ENCODE data around the gene GADD45GIP1. TPM values are rescaled to one million over a fixed set of nuclear protein-coding genes. Genes with fewer than 3 reads are reported as not detected.

GADD45GIP1 gene
- total RNA-seq, 1 experiment from 2014 or later, result 29.1 TPM

DNA sequence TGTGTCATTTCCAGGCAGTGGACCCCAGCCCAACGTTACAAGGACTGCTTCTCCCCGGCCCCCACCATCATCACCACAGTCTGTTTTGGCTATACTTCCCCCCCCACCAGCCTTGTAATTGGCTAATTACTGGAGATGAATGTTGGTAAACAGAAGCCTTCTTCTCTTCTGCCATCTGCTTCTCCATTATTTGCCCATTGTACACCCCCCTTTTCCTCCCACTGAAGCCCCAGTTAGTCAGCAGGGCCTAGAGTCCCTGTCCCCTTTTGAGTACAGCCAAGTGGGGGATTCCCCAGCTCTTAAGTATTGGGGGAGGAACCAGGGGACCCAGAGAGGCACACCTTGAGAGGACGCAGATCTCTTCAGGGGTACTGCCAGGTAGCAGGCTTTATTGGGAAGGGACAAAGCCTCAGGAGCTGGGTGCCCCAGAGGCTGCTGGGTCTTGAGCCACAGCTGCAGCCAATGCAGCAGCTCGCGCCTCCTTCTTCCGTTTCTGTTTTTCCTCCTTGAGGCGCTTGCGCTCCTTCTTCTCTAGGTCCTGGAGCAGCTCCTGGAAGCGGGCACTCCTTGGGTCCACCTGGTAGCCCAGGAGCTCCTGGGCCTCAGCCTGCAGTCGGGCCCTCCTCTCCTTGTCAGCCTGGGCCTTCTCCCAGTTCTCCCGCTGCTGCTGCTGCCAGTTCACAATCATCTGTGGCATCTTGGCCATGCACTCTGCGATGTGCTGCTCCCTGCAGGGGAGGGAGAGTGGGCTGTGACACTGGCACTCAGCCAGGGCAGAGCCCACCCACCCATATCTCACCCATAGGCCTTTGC lies 3.0 kb downstream of the GADD45GIP1 start:
- H3K9me2 ChIP-seq (ENCODE audit: insufficient read depth), result no peaks in the 10 kb centered on the region
- no peak for TF ChIP-seq CTCF (conservative IDR thresholded peaks at IDR 0.05)
- no peak overlapping the region for H2AFZ ChIP-seq
- H3K4me2 ChIP-seq, result peak overlapping the region; percentile 95; the same call in 1 of the 2 replicates
- H3K27me3 ChIP-seq (ENCODE audit: insufficient read depth, low read depth), result no peaks in the 10 kb centered on the region
- H3K4me3 ChIP-seq, result no peak overlapping the region
- peaks cover 26% of the 10 kb centered on the region for H4K20me1 ChIP-seq (ENCODE audit: insufficient read depth)
- peaks cover 88% of the 10 kb centered on the region for H3F3A ChIP-seq (ENCODE audit: insufficient read depth, low read depth)
- CTCF ChIA-PET, result no interaction called here
- POLR2A ChIA-PET (ENCODE audit: unreplicated experiment), result interaction anchor here (0.7 kb wide), 1 partner anchor 57 kb away, joined by 4 read pairs; no protein-coding TSS in a partner anchor
- peak overlapping the region; percentile 14; the same call in 1 of the 2 replicates for H3K27ac ChIP-seq
- intact Hi-C loops (cut with micrococcal nuclease; ENCODE audit: unreplicated experiment), result no loop called here
- H3K36me3 ChIP-seq (ENCODE audit: low read depth), result 0 out of 2 replicates have a peak, but pooled peaks cover 22% of the 10 kb centered on the region
- H3K79me2 ChIP-seq (ENCODE audit: low read depth), result peaks cover 47% of the 10 kb centered on the region
- DNase-seq, result no peak
- BruUV-seq (replicated peaks), result no TSS peak
- peaks cover 18% of the 10 kb centered on the region for H3K4me1 ChIP-seq (replicated peaks; ENCODE audit: insufficient read depth)
- H3K9me3 ChIP-seq (ENCODE audit: insufficient read depth, low read depth), result no peaks in the 10 kb centered on the region

GRCh38 chr19:12953138-12953798 lies 3.8 kb downstream of the GADD45GIP1 start:
- intact Hi-C loops (cut with micrococcal nuclease; ENCODE audit: unreplicated experiment), result no loop called here
- POLR2A ChIA-PET (ENCODE audit: unreplicated experiment), result no interaction called here
- H3K79me2 ChIP-seq (ENCODE audit: low read depth), result peaks cover 54% of the 10 kb centered on the region

More at GRCh38 chr19:12953138-12953798, 3.8 kb downstream of the GADD45GIP1 start:
- peaks cover 87% of the 10 kb centered on the region for H3F3A ChIP-seq (ENCODE audit: insufficient read depth, low read depth)
- TSS peak; percentile 39 for BruUV-seq (replicated peaks)
- no peak overlapping the region for H3K27ac ChIP-seq
- H3K4me3 ChIP-seq, result no peak overlapping the region
- H3K9me3 ChIP-seq (ENCODE audit: insufficient read depth, low read depth), result no peaks in the 10 kb centered on the region
- CTCF ChIA-PET, result no interaction called here
- H3K9me2 ChIP-seq (ENCODE audit: insufficient read depth), result no peaks in the 10 kb centered on the region
- no peak for DNase-seq
- H3K36me3 ChIP-seq (ENCODE audit: low read depth), result peaks cover 29% of the 10 kb centered on the region
- H3K4me1 ChIP-seq (replicated peaks; ENCODE audit: insufficient read depth), result peaks cover 18% of the 10 kb centered on the region
- H2AFZ ChIP-seq, result no peak overlapping the region
- H4K20me1 ChIP-seq (ENCODE audit: insufficient read depth), result peaks cover 26% of the 10 kb centered on the region
- H3K4me2 ChIP-seq, result no peak overlapping the region
- H3K27me3 ChIP-seq (ENCODE audit: insufficient read depth, low read depth), result no peaks in the 10 kb centered on the region
- TF ChIP-seq EZH2 (IDR thresholded peaks at IDR 0.05; ENCODE audit: low read depth), result no peak
- no peak for TF ChIP-seq CTCF (conservative IDR thresholded peaks at IDR 0.05)

Measured in PC-9 (cell line).